NCI-H345 (cell line): Measurements from ENCODE around the gene NLRP6.
"Not testable (repeated sequence)": the region's sequence is repeated elsewhere in the genome, so short reads cannot be mapped to it uniquely, and the experiment has no call there.

Experiments
- DNase-seq: peaks from one replicate; lab custom pipeline; 2025; lab: John Stamatoyannopoulos, UW

The NLRP6 gene

GRCh38 chr11:308740-309665 lies 30.8 kb downstream of the NLRP6 start:
- not testable (repeated sequence) for DNase-seq

- DNase-seq, result not testable (repeated sequence)
Observed at GRCh38 chr11:309979-310572, 31.9 kb downstream of the NLRP6 start.

GRCh38 chr11:311013-311748 lies 33.0 kb downstream of the NLRP6 start:
- not testable (repeated sequence) for DNase-seq

- DNase-seq, result no peak
Observed at GRCh38 chr11:312092-312816, 34.0 kb downstream of the NLRP6 start.

GRCh38 chr11:313304-313786 lies 35.1 kb downstream of the NLRP6 start:
- no peak for DNase-seq

- no peak for DNase-seq
Observed at GRCh38 chr11:313787-314553, 35.8 kb downstream of the NLRP6 start, which contains the start of gene IFITM1. Gene IFITM1 (plus strand): TSS chr11:314040. CDS start chr11:314171, 131 bp downstream.

GRCh38 chr11:314554-314875 lies 36.3 kb downstream of the NLRP6 start:
- not testable (repeated sequence) for DNase-seq

- no peak for DNase-seq
Observed at GRCh38 chr11:315051-315481, 36.9 kb downstream of the NLRP6 start.

GRCh38 chr11:315516-315994 lies 37.3 kb downstream of the NLRP6 start:
- no peak for DNase-seq

- DNase-seq, result no peak
Observed at GRCh38 chr11:316031-316701, 38.0 kb downstream of the NLRP6 start.

- no peak for DNase-seq
Observed at GRCh38 chr11:316891-317301, 38.7 kb downstream of the NLRP6 start.

GRCh38 chr11:317668-318404 lies 39.6 kb downstream of the NLRP6 start:
- not testable (repeated sequence) for DNase-seq

- DNase-seq, result not testable (repeated sequence)
Observed at GRCh38 chr11:318405-319120, 40.4 kb downstream of the NLRP6 start.

GRCh38 chr11:319121-319887 lies 41.1 kb downstream of the NLRP6 start:
- DNase-seq, result not testable (repeated sequence)

GRCh38 chr11:319888-320273 lies 41.7 kb downstream of the NLRP6 start:
- not testable (repeated sequence) for DNase-seq

GRCh38 chr11:324156-324555 lies 45.9 kb downstream of the NLRP6 start:
- no peak for DNase-seq

GRCh38 chr11:324593-325517 lies 46.6 kb downstream of the NLRP6 start:
- DNase-seq, result not testable (repeated sequence)
